Adipose tissue (tissue), 3 donors: ENCODE data around the gene ATF7IP. TPM values are rescaled to one million over a fixed set of nuclear protein-coding genes. Genes with fewer than 3 reads are reported as not detected.
"Not testable (repeated sequence)": the region's sequence is repeated elsewhere in the genome, so short reads cannot be mapped to it uniquely, and the experiment has no call there.

ENCODE experiments used
- H3K27ac ChIP-seq: one replicate; pipeline ENCODE4 v1.5.1; 2013; ENCODE audit warnings: low read depth, low read length
- WGBS, 3 donors: extraction: QIAGEN DNeasy Blood & Tissue Kit; methylation state at CpG; one replicate each; pipeline ENCODE4 v1.1.7; 2013; 5-methylcytosine and 5-hydroxymethylcytosine counted together
- polyA plus RNA-seq, 3 donors: library from polyadenylated mRNA; stranded (reverse); fragments of 200-250 nt; gene quantifications; one replicate each; pipeline ENCODE4 v1.2.3, GENCODE V29; 2013
- donor health status: healthy with polysubstance abuse.
- donor health status: Bipolar disorder and iron deficiency.
- donor health status: healthy.

Gene ATF7IP
- polyA plus RNA-seq, 3 donors: 5.5 to 12.5 (median 7.1) TPM

DNA sequence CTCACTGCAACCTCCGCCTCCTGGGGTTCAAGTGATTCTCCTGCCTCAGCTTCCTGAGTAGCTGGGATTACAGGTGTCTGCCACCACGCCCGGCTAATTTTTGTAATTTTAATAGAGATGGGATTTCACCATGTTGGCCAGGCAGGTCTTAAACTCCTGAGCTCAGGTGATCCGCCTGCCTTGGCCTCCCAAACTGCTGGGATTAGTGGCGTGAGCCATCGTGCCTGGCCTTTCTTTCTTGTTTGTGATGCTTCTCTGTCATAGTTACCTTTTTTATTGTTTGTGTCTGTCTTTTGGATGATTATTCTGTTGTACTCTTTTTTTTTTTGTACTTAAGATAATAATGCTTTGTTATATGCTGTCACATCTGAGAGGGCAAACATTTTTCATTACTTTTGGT lies 35.8 kb downstream of the ATF7IP start:
- H3K27ac ChIP-seq: not testable (repeated sequence)
- 89 to 96% (median 95%) methylated on average over 6 of the region's 6 CpGs for WGBS, 3 donors

- no peak overlapping the region for H3K27ac ChIP-seq
- 87 to 90% (median 90%) methylated on average over 4 of the region's 4 CpGs for WGBS, 3 donors
Measured at GRCh38 chr12:14402697-14403096, 37.2 kb downstream of the ATF7IP start.

DNA sequence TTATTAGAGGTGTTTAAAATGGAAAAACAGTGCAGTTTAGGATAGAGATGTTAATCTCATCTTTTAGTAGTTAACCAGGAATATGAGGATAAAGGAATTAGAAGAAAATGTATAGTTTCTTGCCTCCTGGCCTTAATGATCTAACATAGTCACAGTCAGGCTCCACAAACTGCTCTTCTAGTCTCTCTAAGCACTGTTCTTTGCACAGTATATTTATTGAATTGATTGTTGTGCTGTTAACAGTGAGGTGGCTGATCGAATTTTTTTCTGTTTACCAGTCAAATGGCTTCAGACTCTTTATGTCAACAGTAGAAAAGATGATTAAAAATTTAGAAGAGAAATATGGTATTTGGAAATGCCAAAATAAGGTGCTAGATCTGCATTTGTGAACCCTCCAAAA lies 37.8 kb downstream of the ATF7IP start:
- no peak overlapping the region for H3K27ac ChIP-seq
- 8 to 68% (median 45%) methylated on average over 1 of the region's 1 CpG for WGBS, 3 donors

DNA sequence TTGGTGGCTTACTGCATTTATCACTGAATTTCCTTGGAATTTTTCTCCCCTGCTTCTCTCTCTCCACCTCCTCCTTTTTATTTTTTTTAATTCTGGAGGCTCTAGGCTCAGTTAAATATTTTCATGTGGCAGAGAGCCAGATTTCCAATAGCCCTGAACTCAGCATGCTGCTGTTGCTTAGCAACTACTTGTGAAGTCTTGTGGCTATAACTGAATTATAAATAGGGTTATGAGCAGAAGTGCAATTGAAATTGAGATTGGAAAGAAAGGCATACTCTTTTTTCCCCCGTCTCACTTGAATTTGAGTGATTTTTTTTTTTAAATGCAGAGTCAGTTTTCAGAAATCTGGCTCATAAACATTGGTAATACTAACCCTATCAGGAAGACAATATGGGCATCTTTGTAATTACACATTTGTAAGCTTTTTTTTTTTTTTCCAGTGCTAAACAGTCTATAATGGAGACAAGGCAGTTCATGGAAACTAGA lies 38.3 kb downstream of the ATF7IP start:
- H3K27ac ChIP-seq: no peak overlapping the region
- WGBS, 3 donors: 12 to 30% (median 19%) methylated on average over 1 of the region's 1 CpG

DNA sequence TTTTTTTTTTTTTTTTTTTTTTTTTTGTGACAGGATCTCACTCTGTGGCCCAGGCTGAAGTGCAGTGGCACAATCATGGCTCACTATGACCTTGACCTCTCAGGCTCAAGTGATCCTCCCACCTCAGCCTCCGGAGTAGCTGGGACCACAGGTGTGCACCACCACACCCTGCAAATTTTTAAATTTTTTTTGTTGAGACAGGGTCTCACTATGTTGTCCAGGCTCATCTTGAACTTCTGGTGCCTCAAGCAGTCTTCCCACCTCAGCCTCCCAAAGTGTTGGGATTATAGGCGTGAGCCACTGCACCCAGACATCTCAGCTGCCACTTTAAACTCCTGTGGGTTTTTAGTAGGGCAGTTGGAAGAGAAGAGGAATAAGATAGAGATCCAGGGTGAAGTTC lies 39.9 kb downstream of the ATF7IP start:
- not testable (repeated sequence) for H3K27ac ChIP-seq
- WGBS, 3 donors: 93 to 98% (median 95%) methylated on average over 2 of the region's 2 CpGs

DNA sequence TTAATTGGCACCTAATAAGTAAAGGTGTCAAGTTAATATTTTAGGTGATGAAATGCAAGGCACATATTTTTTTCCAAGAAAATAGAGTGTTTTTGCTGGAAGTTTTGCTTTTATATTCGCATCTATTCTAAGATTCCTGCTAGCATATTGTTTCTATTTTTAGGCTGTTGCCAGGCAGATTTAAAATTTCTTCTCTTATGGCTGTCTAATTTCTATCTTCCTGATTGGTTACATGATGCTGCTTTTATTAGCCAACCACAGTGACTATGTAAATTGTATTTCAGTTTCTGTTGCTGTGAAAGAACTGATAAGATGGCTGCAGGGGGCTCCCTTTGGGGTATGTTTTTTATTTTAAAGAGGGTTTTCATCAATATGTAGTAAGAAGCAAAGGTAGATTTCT lies 42.7 kb downstream of the ATF7IP start:
- H3K27ac ChIP-seq: no peak overlapping the region
- WGBS, 3 donors: 61 to 71% (median 71%) methylated on average over 1 of the region's 1 CpG

DNA sequence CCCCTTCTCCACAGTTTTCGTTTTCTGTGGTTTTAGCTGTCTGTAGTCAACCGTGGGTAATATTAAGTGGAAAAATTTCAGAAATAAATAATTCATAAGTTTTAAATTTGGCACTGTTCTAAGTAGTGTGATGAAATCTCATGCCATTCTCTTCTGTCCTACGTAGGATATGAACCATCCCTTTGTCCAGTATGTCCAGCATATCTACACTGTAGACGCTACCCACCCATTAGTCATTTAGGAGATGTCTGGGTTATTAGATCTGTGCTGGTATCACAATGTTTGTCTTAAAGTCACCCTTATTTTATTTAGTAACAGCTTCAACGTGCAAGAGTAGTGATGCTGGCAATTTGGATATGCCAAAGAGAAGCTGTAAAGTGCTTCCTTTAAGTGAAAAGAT lies 44.7 kb downstream of the ATF7IP start:
- WGBS, 3 donors: 89 to 90% (median 90%) methylated on average over 5 of the region's 5 CpGs
- no peak overlapping the region for H3K27ac ChIP-seq

DNA sequence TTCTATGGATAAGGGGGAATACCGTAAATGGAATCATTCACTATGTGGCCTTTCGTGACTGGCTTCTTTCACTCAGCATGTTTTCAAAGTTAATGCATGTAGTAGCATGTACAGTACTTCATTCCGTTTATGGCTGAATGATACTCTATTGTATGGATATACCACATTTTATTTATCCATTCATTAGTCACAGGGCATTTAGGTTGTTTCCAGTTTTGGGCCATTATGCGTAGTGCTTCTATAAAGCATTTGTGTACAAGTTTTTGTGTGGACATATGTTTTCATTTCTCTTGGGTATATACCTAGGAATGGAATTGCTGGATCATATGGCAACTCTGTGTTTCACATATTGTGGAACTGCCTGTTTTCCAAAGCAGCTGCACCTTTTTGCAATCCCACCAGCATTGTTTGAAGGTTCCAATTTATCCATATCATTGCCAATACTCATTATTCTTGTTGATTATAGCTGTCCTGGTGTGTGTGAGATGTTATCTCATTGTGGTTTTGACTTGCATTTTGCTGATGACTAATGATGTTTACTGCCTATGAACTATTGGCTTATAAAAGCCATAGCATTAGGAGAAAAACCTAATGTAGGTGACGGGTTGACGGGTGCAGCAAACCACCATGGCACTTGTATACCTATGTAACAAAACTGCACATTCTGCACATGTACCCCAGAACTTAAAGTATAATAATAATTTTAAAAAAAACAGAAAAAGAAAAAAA lies 45.5 kb downstream of the ATF7IP start:
- no peak overlapping the region for H3K27ac ChIP-seq
- 88 to 97% (median 91%) methylated on average over 6 of the region's 6 CpGs for WGBS, 3 donors

DNA sequence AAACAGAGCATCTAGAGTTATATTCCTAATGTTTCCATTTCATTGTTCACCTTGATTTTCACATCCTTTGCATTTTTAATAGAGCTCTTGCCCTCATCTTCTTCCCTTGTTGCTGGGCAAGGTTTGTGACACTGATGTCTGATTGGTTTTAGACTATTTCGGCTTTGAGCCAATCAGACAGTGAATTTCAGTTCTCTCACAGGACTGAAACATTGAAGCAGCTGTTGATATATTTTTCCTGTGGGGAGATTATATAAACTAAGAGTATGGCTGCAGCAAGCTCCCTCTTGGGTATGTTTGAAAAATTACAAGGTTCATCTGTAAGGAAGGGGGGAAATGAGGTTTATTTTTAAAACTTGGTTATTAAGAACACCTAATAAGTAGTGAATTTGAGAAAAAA lies 51.2 kb downstream of the ATF7IP start:
- no peak overlapping the region for H3K27ac ChIP-seq
- 40 to 78% (median 51%) methylated on average over 1 of the region's 1 CpG for WGBS, 3 donors

GRCh38 chr12:14417715-14418114 lies 52.2 kb downstream of the ATF7IP start:
- 53 to 69% (median 66%) methylated on average over 3 of the region's 3 CpGs for WGBS, 3 donors
- H3K27ac ChIP-seq: no peak overlapping the region

DNA sequence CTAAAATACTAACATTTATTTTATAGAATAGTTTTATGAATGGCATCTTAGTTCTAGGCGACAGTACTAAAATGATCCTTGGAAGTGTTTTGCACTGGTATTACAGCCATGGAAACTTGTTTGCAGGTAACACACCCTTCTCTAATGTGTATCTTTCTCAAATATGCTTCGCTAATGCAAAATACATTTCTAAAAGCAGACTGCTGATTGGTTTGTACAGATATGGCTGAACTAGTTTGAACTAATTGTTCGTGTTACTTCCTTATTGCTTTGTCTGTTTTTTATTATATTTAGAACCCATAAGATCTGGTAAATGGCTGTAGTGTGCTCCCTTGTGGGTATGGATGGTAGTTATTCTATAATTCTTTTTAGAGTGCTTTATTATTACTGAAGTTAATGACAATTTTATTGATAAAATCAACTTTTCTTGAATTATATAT lies 53.0 kb downstream of the ATF7IP start:
- WGBS, 3 donors: 31 to 56% (median 54%) methylated on average over 3 of the region's 3 CpGs
- H3K27ac ChIP-seq: no peak overlapping the region

DNA sequence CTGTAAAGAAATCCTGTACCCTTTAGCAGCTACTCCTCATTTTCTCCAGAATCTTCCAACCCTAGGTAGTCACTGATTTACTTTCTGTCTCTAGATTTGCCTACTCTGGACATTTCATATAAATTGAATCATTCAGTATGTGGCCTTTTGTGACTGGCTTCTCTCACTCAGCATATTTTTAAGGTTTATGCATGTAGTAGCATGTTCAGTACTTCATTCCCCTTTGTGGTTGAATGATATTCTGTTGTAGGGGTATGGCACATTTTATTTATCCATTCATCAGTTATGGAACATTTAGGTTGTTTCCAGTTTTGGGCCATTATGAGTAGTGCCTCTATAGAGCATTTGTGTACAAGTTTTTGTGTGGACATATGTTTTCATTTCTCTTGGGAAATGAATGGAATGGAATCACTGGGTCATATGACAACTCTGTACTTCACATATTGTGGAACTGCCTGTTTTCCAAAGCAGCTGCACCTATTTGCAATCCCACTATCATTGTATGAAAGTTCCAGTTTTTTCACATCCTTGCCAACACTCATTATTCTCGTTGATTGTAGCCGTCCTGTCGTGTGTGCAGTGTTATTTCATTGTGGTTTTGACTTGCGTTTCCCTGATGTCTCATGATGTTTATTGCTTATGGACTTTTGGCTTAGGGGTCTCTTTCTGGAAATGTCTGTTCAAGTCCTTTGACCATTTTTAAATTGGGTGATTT lies 57.2 kb downstream of the ATF7IP start:
- WGBS, 3 donors: 73 to 80% (median 77%) methylated on average over 4 of the region's 4 CpGs
- no peak overlapping the region for H3K27ac ChIP-seq

DNA sequence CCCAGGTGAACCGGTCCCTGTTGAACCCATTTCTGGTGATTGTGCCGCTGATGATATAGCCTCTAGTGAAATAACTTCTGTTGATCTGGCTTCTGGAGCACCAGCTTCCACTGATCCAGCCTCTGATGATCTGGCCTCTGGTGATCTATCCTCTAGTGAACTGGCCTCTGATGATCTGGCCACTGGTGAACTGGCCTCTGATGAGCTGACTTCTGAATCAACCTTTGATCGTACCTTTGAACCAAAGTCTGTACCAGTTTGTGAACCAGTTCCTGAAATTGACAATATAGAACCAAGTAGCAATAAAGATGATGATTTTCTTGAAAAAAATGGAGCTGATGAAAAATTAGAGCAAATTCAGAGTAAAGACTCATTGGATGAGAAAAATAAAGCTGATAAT lies 59.1 kb downstream of the ATF7IP start:
- 97 to 100% (median 97%) methylated on average over 3 of the region's 3 CpGs for WGBS, 3 donors

DNA sequence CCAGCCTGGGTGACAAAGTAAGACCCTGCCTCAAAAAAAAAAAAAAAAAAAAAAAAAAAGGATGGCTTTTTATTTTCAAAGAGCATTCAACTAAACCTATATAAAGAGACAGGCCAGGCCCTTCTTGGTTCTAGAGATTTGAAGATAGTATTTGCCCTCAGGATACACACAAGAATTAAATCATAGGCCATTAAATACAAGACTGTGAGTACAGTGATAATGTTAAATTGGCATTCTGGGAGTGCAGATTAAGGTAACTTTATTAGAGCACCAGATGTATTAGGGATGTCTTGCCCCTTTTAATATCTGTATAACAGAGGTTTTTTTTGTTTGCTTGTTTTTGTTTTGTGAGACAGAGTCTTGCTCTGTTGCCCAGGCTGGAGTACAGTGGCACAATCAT lies 61.3 kb downstream of the ATF7IP start:
- no peak overlapping the region for H3K27ac ChIP-seq

More for the DNA sequence above, 59.1 kb downstream of the ATF7IP start:
- H3K27ac ChIP-seq: no peak overlapping the region

DNA sequence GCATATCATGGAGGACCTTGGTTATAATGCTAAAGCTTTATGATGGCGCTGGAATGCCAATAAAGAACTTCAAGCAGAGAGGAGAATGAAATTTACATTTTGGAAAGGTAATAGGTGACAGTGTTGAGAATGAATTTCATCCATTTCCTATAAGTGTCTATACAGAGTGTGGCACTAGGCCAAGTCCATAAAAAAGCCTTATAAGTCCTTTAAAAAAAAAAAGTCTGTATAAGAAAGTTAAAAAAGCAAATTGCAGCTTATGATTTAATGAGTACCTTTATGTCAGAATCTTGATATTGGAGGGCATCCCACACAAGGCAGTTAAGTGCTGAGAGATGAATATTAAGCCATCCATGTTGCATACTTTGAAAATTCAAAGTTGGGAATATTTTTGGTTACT lies 62.4 kb downstream of the ATF7IP start:
- no peak overlapping the region for H3K27ac ChIP-seq
- WGBS, 3 donors: 85 to 99% (median 93%) methylated on average over 1 of the region's 1 CpG

- WGBS, 3 donors: 98 to 99% (median 99%) methylated on average over 2 of the region's 2 CpGs
- no peak overlapping the region for H3K27ac ChIP-seq
Measured at GRCh38 chr12:14430394-14430986, 65.0 kb downstream of the ATF7IP start.

DNA sequence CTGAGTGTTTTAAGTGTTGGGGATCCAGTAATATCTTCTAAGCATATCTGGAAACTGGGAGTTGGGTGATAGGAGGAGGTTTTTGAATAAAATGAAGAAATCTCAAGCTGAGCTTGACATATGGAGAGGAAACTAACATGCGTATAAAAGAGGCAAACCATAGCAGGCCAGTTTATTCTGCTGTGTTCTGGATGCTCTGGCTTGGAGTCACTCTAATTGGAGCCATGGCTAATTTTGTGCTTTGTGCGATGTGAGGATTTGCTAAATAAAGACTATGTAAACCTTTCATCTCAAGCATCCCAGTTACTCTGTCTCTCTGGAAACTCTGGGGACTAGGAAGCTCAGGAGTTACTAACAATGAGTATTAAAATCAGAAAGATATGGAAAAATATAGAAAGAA lies 66.5 kb downstream of the ATF7IP start:
- 90 to 96% (median 92%) methylated on average over 2 of the region's 2 CpGs for WGBS, 3 donors
- no peak overlapping the region for H3K27ac ChIP-seq

DNA sequence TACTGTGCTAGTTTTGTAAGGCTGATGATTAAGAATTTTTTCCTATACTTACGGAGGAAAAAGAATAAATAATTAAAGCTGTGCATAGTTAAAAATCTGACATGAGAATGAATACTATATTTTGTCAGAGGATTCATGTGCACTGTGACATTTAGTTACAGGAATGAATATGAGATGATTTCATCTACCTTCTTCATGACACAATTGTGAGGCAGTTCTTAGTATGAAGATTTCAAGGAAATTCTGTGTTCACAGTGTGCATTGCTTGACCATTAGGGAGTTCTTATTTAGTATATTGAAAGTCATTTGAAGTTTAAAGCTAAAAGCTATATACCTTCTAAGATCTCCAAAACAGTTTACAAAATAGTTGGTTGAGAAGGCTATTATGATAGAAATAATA lies 70.1 kb downstream of the ATF7IP start:
- 88 to 100% (median 93%) methylated on average over 1 of the region's 1 CpG for WGBS, 3 donors
- no peak overlapping the region for H3K27ac ChIP-seq

- WGBS, 3 donors: 34 to 67% (median 43%) methylated on average over 5 of the region's 5 CpGs
Measured at GRCh38 chr12:14442221-14442881, 76.9 kb downstream of the ATF7IP start.

More at GRCh38 chr12:14442221-14442881, 76.9 kb downstream of the ATF7IP start:
- H3K27ac ChIP-seq: no peak overlapping the region
